Measurements from ENCODE around the gene GPC5.
"Not testable (repeated sequence)": the region's sequence is repeated elsewhere in the genome, so short reads cannot be mapped to it uniquely, and the experiment has no call there.

GPC5 gene

DNA sequence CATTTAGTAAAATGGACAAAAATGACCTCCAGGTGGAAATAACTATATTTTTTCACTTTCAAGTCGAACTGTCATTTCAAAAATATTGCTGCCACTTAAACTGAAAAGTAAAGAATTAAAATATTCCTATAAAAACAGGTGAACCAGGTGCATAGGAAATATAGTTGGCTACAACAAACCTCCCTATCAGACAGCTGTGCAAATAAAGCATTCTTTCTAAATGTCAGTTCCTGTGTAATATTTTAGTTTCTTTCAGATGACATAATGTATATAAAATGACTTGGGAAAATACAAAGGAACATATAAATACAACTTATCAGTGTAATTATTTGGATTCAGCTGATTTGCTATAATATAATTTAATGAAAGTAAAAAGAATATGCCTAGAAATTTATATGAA is 1424.6 kb downstream of the GPC5 start:
- DNase-seq, result no peak

DNA sequence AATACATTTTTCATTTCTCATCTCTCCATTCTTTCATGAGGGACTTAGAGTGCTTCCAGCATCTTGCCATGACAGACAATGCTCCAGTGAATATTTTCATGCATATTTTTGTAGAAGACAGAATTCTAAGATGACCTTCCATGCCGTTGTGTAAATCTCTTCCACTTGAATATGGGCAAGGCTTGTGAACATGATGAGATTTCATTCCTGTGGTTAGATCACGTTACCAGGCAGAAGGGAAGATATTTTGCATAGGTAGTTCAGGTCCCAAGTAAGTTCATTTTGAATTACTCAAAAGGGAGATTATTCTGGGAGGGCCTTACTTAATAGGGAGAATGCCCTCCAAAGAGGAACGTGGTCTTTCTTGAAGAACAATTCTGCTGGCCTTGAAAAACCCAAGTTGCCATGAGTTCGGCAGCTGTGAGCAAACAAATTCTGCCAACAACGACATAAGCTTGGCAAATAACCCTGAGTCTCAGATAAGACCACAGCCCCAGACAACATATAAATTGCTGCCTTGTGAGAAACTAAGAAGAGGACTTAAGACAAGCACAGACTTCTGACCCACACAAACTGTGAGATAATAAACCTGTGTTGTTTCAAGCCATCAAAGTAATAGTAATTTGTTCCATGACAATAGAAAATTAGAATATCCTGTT is 1427.6 kb downstream of the GPC5 start:
- DNase-seq, result no peak

DNA sequence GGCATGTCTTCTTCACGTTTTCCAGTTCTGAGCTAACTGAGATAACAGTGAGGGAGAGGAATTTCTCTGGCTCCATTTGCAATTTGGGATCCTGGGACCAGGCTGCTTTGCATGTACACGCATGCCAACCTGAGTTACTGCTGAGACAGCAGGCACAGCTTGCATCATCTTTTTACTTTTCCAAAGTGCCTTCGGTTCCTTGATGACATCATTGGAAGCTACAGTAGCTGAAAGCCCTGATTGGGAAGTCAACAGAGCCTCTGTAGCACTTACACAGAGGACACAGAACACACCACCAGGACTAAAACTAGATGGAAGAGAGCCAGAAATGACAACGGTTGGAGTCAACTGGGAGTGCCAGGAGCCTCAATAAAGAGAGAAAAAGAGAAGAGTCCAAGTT is 1429.1 kb downstream of the GPC5 start:
- DNase-seq, result no peak

DNA sequence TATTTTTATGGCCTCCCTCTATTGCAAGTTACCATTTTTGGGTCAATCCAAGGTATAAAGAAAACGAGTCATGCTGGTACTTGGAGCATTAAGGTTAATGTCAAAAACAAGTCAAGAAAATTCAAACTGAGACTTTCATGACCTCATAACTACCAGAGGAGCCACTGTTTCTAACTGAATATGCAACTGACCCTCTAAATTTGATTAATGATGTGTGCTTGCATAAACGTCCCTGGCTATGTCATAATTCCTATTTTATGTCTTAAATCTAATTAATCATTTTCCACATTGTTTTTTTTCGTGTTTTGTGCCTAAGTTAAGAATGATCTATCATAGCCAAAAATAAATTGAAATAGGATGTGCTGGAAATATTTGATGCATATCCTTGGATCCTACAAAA is 1431.5 kb downstream of the GPC5 start:
- no peak for DNase-seq

DNA sequence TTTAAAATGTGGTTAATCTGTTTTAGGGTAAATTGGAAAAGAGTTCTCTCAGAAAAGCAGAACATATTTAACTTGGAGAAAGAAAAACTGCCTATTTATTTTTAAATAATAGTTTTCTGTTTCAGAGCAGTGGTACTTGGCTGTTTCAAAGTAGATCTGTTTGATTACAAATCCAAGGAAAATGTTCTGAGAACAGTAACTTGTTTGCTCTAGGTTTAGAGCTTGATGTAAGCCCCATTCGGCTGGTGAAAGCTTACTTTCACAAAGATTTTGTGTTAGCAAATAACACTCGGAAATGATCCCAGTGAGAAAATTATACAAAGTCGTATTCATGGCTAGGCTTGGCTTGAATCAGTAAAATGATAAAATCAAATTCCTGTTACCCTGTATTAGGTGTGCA is 1432.4 kb downstream of the GPC5 start:
- no peak for DNase-seq

DNA sequence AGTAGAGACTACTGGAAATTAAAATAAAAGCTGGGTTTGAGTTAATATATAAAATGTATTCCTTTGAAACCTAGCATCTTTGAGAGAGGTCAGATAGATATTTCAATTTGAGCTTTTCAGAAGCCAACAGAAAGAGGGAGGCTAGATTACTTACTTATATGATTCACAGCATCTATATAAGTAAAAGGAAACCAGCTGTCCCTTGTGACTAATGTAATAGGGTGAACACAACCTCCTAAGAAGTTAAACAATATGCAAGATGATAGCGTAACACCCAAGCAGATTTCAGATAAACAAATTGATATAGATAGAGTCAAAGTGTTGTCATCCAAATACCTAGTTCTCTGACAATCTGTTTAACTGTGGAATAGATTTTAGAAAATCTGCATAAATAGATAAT is 1434.7 kb downstream of the GPC5 start:
- no peak for DNase-seq

DNA sequence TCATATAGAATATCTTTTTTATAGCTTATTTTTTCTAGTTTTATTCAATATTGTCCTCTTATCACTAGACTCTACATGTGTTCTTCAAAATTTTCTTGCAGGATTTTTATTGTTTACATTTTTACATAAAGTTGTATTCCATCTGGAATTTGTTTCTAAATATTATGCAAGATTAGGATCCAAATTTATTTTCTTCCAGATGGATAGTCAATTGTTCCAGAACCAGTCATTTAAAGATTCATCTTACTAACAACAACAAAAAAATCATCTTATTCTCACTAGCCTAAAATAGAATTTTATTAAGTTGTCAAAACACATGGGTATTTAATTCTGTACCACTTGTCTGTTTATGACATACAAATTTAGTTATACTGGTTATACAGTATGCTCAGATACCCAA is 1437.8 kb downstream of the GPC5 start:
- DNase-seq, result no peak

DNA sequence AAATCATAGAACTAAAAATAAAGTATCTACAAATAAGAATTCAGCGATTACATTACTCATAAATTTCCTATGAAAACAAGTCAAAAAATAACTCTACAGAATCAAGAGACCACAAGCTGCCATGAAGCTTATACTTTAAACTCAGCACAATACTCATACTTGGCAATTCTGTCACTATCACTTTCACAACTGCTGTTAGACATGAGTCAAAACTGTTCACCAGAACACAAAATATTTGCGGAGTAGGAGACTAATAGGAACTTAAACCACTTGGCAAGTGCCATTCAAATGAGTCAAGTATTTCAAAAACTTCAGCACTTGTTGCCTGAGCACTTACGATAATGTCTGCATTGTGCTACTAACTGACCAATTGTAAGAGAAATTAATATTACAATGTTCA is 1440.4 kb downstream of the GPC5 start:
- DNase-seq, result peak; percentile 11 to 25

DNA sequence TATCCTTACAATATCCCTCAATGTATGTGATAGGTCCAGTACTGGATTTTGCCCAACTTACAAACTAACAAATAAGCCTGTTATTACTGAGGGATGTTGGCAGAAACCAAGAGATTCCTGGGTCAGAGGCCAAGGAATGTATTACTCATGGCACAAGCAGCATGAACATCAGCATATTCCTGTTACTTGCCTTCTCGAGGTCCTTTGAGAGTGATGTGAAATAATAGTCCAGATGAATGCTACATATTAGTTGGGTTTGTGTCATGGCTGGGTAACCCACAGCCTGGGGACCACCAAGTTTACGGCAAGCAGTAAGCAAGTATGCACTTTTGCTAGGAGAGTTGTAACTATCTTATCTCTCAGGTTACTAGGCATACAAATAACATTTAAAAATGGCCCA is 1443.7 kb downstream of the GPC5 start:
- peak; percentile 8 to 29 for DNase-seq

DNA sequence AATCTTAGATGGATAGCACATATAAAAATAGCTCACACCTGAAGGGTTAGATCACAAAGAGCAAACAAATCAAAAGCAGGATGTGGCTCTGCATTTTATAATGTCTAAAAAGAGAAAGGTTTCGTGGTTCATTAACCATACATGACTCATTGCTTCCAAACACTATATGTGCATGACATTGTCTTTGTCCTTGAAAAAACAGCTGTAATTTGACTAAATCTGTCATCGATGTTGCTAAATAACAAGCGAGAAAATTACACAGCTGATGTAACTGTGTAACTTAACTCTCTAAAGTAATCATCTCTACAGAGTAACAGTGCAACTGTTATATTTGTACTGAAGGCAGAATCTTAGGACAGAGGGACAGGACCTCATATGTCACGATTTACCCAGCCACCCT is 1445.1 kb downstream of the GPC5 start:
- DNase-seq, result peak in 1 of 2 experiments; percentile 21

DNA sequence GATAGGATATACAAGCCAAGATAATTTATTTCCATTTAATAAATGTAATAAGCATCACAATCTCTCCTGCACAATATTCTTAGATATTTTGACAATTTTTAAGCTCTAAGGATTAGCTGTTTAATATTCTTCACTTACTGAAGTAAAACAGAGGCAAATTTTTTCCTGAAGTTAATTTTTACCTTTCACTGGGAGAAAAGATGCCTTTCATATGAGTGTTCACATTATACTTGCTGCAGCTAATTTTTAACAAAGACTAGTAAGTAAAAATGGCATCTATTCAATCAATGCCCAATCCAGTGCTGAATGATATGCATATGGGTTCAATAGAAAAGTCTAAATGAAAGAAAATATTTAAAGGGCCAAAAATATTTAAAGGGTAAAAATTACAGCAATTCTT is 1451.0 kb downstream of the GPC5 start:
- no peak for DNase-seq

DNA sequence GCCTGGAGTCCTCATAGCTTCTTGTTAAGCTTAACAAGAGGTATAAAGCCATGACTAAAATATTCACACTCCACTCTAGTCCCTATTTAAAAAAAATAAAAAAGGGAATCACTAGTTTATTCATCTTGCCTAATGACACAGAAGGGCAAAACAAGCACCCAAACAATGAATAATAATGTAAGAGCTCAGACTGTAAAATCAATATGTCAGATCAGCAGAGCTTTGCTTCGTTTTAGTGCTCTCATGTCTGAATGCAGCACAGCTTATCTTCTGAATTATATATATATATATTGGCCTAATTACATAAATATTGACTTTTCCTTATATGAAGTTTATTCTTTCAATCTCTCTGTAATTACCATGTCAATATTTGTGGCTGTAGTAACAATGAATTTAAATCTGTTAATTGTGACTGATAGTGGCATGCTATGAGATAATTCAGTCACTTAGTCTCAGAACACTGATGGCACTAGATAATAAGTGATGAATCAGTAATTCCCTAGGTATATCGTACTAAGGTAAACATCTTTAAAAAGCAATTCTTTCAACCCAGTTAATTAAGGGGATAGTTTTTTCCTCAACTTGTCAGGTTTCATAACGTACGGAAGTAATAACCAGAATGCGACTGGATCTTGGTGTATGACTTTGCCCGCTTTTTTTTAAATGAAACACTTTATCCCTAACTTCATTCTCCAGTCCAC is 1466.3 kb downstream of the GPC5 start:
- no peak for DNase-seq

DNA sequence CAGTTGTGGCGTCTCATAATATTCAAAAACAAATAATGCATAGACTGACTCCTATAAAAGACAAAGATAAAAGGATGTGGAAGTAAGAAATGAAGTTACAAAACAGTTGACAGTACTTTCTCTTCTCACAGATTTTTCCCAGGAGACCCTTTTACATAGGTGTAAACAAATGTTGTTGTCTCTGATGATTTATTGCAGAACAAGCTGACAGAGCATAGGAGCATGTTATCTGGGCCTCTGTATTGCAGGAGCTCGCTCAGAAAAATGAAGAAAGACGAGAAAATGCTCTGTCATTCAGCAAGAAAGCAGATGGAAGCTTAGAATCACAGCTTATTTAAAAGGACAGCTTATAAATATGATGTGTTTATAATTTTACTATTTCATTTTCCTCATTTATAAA is 1474.6 kb downstream of the GPC5 start:
- no peak for DNase-seq

DNA sequence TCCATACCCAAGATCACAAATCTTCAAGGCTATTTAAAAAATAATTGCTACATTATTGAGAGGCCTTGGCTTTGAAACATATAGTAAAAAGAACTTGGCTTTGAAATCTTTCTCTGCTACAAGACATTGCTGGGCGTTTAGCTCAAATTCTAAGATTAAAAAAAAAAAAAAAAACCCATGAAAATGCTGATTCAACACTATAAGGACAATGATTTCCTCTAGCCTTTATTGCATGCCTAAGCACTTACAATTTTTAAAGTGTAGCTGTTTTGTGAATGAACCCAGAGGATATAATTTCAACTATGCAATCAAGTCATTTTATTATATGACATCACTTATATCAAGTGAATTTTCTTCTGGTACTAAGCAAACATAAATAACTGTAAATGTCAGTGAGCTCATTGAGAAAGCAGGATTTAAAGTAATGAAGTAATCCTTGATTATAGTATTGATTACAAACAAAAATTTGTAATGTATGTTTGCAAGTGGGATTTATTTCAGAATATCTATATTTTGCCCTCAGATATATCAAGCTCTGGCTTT is 1488.2 kb downstream of the GPC5 start:
- no peak for DNase-seq

DNA sequence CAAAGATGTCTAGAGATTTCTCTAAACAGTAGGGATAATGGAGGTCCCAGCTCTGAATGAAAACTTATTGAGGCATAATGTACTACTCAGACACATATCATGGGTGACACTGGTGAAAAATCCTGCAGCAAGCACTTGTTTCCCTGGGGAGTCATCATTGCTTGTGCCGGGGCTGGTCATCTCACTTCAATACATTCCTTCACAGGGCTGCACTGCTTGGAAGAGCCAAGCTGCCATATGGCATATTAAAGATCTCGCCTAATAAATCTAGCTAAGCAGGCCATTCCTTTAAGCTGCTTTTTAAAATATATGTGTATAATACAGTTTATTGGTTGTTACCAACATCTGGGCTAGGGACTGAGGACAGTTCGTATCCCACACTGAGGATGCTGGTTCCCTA is 1496.0 kb downstream of the GPC5 start:
- no peak for DNase-seq

DNA sequence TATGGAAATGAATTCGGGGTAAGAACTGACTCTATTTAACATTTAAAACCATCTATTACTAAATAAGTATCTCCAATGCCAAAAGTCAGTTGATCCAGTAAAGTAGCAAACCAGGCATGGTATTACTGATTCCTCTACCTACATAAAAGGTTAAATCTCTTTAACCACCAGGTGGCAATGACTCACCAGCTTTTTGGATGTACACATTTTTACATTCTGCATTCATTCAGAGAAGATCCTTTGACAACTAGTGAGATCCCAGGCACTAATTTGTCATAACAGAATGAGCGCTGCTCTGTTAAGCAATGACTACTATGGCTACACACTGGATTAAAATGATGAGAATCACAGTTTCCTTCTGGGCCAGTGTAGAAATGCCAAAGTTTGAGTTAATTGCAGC is 1498.4 kb downstream of the GPC5 start:
- DNase-seq, result peak in 1 of 2 experiments; percentile 8

DNA sequence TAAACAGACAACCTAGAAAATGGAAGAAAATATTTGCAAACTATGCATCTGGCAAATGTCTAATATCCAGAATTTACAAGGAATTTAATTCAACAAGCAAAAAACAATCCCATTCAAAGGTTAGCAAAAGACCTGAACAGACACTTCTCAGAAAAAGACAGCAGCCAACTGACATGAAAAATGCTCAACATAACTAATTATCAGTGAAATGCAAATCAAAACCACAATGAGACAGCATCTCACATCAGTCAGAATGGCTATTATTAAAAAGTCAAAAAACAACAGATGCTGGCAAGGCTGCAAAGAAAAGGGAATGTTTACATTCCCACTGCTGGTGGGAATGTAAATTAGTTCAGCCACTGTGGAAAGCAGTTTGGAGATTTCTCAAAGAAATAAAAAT is 1500.5 kb downstream of the GPC5 start:
- not testable (repeated sequence) for DNase-seq

DNA sequence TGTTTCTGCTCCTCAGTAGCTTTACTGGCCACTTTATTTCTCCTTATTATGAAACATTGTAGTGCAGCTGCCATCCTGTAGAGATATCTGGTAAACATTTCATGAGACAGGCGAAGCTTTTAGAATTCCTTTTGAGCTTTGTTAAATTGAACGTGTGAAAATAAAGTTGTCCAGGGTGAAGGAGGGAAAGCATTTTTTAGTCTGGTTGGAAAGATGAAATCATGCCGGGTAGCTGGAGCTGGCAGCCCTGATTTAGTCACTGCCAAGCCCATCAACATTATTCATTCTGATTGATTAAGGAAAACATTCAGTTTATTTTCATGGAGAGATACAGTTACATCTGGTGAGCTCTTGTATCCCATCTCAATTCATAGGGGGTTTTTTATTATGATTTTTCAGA is 1502.0 kb downstream of the GPC5 start:
- no peak for DNase-seq

DNA sequence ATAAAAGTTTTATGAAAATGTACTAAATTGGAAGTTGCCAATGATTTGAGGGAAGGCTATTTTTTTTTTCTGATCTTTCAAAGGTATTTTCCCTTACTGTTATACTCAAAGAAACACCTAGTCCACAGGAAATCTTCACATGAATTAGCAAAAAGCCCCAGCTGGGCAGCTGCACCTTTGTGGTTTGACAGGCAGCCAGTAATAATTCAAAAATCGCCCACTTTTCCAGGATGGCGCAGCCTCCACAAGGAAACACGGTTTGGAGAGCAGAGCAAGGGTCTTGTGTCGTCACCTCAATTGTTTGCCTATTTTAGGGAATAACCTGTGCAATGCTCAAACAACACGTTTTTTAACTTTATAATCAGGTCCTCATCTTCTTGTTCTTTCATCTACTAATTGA is 1503.3 kb downstream of the GPC5 start:
- no peak for DNase-seq

DNA sequence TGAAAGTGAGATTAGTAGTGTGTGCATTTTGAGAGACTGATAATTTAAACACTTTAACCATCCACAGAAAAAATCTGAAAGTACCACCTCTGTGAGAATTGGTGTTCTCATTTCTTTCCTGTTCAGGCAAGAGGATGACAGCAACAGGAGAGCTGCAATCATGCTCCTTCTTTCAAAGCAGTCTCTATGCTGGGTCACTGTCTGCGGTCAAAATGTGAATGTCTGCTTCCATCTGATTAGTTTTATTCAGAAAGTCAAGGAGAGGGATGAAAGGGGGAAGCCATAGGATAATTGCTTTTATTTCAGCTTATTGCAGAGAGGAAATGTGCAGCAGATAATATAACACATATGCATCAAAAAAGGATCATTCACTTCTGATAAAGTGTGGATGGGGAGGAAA is 1514.2 kb downstream of the GPC5 start:
- DNase-seq, result no peak

DNA sequence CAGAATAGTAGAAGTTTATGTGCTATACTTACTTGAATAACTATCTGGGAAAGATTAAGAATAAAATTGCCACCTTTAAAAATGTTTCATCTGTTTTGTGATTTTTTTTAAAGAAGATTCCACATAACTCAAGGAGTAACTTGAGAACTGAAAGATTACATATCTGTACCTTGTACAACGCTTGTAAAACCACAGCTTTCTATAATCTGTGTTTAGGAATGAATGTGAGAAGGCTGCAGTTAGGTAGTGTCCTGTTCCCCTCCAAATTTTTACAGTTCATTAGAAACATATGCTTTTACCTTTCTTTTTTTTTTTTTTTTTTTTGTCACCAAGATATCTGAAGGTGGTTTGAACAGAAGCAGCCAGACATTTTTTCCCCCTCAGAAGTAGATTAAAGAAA is 1515.4 kb downstream of the GPC5 start:
- no peak for DNase-seq

Data from SW 1271 (cell line).